Activated CD4-positive, alpha-beta T cell treated with anti-CD3 and anti-CD28 coated beads for 48 hours (primary cell): ENCODE data around the gene CAMTA1.

Experiments used
- DNase-seq: peaks from one replicate; pipeline ENCODE4 v3.0.0-alpha.2; 2020

The CAMTA1 gene

GRCh38 chr1:7752512-7753417, 967.5 kb downstream of the CAMTA1 start:
- peak; percentile 52 for DNase-seq

DNA sequence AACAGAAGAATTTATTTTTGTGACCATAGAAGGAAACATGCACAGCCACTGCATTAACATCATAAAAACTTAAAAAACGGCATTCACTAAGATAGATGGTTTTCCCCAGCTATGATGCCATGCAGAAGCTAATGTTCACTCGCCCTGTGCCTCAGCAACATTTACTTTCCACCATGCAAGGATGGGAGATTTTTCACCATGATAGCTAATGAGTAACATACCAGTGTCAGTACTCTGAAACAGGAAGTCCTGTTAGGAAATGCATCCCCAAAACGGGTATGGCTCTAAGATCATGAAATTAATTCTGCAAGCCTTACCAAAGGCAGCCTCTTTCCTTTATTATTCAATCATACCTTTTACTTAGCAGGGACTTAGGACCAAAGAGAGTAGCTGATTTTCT, 968.4 kb downstream of the CAMTA1 start:
- no peak for DNase-seq

GRCh38 chr1:7754234-7754633, 969.0 kb downstream of the CAMTA1 start:
- no peak for DNase-seq

DNA sequence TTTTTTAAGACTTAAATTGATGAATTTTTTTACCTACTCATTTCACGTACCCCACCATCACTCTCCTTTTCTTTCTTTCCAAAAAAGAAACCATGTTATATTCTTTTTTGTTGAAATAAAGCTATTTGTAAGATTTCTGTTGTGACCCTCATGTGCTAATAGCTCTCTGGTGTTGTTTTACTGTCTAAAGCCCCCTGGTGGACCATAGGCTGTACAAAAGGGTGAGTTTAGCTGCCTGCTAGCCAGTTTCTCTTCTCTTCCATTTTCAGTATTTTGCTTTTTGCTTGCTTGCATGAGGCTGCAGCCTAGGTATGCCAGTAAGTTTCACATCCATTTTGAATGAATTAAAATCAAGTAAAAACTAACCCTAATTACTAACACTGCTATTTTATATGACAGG, 970.2 kb downstream of the CAMTA1 start:
- DNase-seq, result no peak

GRCh38 chr1:7760245-7760644, 975.0 kb downstream of the CAMTA1 start:
- DNase-seq, result no peak

- no peak for DNase-seq
These were observed 975.8 kb downstream of the CAMTA1 start for GRCh38 chr1:7761103-7761502.

DNA sequence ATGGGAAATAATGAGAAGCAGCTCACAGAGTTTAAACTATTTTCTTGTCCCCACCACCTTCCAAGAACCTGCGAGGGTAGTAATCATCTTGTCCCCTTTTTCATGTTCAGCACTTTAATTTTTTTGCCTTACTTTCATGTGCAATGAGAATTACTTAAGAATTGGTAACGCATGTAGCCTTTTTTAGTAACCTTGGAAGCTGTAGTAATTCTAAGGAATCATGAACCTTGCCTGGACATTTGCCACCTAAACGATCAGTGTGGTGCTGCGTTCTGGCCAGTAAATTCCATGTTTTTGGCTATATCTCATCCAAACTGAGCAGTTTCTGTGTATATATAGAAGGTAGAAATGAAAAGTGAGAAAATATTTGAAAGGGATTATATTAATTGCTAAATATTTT, 981.9 kb downstream of the CAMTA1 start:
- no peak for DNase-seq

DNA sequence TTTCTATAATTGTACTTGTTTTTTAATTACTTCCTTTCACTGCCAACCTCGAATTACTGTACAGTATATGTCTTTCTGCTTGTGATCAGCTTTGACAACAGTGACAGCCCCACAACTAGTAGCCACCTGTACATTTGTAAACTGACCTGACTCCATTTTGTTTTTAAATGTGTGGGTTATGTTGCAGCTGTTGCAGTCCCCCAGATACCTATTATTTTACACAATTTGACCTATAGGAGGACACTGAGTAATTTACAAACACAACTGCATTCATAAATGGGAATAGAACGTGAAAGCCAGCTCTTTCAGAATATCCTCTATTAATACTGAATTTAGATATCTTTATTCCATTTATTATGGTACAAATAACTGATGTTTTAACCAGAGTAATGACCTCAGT, 983.3 kb downstream of the CAMTA1 start:
- no peak for DNase-seq

GRCh38 chr1:7769673-7770412, 984.6 kb downstream of the CAMTA1 start:
- no peak for DNase-seq

GRCh38 chr1:7770669-7770996, 985.4 kb downstream of the CAMTA1 start:
- no peak for DNase-seq

DNA sequence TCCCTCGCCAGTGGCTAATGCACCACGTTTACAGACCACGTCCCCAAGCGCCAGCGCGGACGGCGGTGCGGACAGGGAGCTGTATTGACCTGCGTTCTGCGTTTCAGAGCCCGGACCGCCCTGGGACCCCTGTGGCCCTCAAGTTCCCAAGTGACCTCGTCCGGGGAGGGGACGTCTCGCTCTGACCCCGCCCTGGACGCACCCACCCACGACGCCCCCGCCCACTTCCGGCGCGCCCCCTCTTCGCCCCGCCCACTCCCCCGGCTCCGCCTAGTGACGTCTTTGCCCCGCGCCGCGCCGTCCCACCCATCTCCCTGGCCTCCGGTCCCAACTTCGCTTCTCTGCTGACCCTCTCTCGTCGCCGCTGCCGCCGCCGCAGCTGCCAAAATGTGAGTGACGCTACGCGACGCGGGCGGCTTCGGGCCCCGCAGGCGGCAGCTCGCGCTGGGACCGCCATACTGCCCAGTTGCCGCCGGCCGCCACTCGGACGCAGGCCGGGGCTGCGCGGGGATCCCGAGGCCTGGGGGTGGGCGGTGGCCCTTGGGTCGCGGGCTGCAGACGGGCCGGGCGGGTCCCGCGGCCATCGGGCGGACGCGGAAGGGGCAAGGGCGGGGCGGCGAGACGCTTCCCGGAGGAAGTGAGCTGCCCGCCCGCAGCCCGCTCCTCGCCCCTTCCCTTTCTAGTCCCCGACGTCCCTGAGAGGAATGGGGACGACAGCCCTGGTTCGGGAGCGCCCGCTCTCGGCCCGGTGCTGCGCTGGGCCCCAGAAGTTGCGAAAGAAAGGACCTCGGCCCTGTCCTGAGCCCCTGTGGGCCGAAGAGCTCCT, 986.0 kb downstream of the CAMTA1 start, which contains the start of gene VAMP3:
Gene VAMP3, plus strand, starts transcription at position 300 of the 826 bp plus-strand sequence. Its CDS starts 88 bp downstream, at position 388.
- DNase-seq, result peak; percentile 90

- no peak for DNase-seq
These were observed 986.6 kb downstream of the CAMTA1 start for GRCh38 chr1:7771823-7772299.

GRCh38 chr1:7777591-7777990, 992.3 kb downstream of the CAMTA1 start:
- DNase-seq, result no peak

GRCh38 chr1:7778133-7778628, 992.9 kb downstream of the CAMTA1 start:
- no peak for DNase-seq

GRCh38 chr1:7780976-7781375, 995.7 kb downstream of the CAMTA1 start:
- no peak for DNase-seq

GRCh38 chr1:7781501-7781900, 996.2 kb downstream of the CAMTA1 start:
- no peak for DNase-seq

DNA sequence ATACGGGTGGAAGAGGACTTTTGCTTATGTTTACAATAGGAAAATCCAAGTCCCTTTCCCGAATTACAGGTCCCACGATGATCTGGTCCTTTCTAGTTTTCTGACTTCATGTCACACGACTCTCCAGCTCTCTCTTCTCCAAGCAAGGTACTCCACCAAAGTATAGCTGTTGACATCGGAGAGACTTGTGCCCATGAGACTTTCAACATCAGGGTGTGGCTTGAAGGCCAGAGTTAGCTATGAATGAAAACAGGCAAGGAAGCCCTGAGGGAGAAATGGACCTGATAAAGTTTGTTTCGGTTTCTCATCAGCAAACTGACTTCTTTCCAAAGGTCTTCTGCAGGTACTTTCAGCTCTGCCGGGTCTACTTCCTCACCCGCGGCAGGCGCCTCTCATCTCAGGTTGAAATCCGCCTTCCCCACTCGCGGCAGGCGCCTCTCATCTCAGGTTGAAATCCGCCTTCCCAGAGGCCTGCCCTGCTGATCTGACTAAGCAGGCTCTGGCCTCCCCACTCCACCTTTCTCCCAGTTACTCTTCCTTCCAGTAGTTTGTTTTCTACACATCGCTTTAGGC, 996.8 kb downstream of the CAMTA1 start:
- DNase-seq, result no peak

DNA sequence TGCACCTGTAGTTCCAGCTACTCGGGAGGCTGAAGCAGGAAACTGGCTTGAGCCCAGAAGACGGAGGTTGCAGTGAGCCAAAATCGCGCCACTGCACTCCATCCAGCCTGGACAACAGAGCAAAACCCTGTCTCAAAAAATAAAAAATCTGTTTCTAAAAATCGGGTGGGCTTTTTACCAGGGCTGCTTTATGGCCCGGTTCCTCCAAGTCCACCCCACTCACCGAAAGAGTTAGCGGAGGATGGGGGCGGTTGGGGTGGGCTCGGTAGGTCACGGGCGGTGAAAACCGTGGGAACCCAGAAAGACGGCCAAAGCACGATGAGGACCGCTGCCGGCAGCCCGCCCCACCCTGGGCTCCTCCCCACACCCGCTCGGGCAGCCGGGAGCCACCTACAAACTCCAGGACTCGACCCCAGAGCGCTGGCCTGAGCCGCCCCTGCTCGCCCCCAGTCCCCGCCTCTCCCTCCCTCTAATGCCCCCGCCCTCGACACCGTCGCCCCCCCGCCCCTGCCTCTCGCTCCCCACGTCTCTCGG, 998.0 kb downstream of the CAMTA1 start:
- peak; percentile 49 for DNase-seq

GRCh38 chr1:7783826-7784491, 998.7 kb downstream of the CAMTA1 start, which contains the start of gene PER3:
Gene PER3, plus strand, starts transcription at chr1:7784291. Its CDS starts 587 bp downstream, at chr1:7784878.
- DNase-seq, result peak; percentile 90

GRCh38 chr1:7784492-7785071, 999.3 kb downstream of the CAMTA1 start:
- no peak for DNase-seq

DNA sequence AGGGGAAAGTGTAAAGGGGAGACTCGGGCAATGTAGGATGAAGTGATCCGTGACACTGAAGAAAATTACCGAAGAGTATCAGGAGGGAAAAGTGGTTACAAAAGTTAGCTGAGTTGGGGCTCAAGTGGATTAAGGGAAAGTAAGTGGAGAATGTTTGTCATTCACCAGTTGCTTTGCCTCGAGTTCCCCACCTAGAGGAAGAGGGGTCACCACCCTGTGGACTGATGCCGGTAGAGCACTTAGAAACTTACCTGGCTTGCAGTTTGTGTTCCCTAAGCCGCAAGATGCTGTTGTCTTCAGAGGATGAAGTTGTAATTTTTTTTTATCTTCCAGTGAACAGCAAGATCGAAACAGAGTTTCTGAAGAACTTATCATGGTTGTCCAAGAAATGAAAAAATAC, 999.9 kb downstream of the CAMTA1 start:
- DNase-seq, result no peak
